HFFc6 (cell line): ENCODE results near the gene GRB10. TPM values are rescaled to one million over a fixed set of nuclear protein-coding genes. Genes with fewer than 3 reads are reported as not detected.

Source experiments
- DNase-seq: peaks from one replicate; pipeline ENCODE4 v3.0.0-alpha.2; 2018
- H3K27ac Mint-ChIP-seq: 2 replicates; pipeline ENCODE4 v1.8.0; 2020; ENCODE audit warnings: mild to moderate bottlenecking, mixed read lengths
- H3K27me3 Mint-ChIP-seq: 2 replicates; pipeline ENCODE4 v1.8.0; 2021; ENCODE audit warnings: mild to moderate bottlenecking, moderate library complexity, mixed read lengths; ENCODE audit not compliant: insufficient read depth
- H3K36me3 Mint-ChIP-seq: 2 replicates; pipeline ENCODE4 v1.8.0; 2021; ENCODE audit warnings: low read depth, mixed read lengths
- H3K4me1 Mint-ChIP-seq: 2 replicates; pipeline ENCODE4 v1.8.0; 2020; ENCODE audit warnings: low read depth, mixed read lengths
- H3K4me3 Mint-ChIP-seq: 2 replicates; pipeline ENCODE4 v1.8.0; 2020; ENCODE audit warnings: mild to moderate bottlenecking, moderate library complexity, mixed read lengths
- H3K9me3 Mint-ChIP-seq: 2 replicates; pipeline ENCODE4 v1.8.0; 2020; ENCODE audit warnings: mild to moderate bottlenecking, mixed read lengths
- total RNA-seq, 6 experiments: library from RNA; stranded (reverse); fragmentation: NEBNext Ultra II Directional; extraction: Animal tissue kit (Norgen Biotek cat#: 25700); gene quantifications; 2 replicates in 1 of 6; 3 replicates in 5 of 6; pipeline ENCODE4 v1.2.3, GENCODE V29; 2021
- TF ChIP-seq, protein P1 (sequence below): fragments of 200-600 bp; sonication (generic); IDR thresholded peaks from 2 replicates; pipeline ENCODE4 v1.5.0; 2021; ENCODE audit warnings: antibody characterized with exemption, mild to moderate bottlenecking

Gene GRB10
- total RNA-seq, 6 experiments from 2014 or later, result 13.6 to 17.8 (median 14.8) TPM

DNA sequence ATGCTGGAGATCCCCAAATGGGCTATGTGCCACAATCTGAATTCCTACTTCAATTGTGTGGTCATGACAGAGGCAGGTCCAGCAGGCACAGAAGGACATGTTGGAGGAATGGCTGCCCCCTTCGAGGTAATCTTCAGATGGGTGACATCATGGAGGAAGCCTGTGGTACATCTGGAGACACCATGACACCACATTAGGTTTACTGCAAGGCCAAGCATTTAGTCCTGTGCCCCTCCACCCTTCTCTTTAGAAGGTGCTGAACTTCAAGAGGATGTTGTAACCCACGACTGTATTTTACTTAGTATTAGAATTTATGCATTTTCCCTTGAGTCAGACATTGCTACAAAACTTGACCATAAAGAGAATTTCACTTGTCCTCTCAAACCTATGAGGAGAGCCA lies 142.4 kb downstream of the GRB10 start:
- H3K36me3 Mint-ChIP-seq, result peaks cover 9% of the 10 kb centered on the region
- H3K4me3 Mint-ChIP-seq, result no peak overlapping the region
- H3K4me1 Mint-ChIP-seq, result peaks cover 24% of the 10 kb centered on the region
- no peak for DNase-seq
- TF ChIP-seq, protein P1, sequence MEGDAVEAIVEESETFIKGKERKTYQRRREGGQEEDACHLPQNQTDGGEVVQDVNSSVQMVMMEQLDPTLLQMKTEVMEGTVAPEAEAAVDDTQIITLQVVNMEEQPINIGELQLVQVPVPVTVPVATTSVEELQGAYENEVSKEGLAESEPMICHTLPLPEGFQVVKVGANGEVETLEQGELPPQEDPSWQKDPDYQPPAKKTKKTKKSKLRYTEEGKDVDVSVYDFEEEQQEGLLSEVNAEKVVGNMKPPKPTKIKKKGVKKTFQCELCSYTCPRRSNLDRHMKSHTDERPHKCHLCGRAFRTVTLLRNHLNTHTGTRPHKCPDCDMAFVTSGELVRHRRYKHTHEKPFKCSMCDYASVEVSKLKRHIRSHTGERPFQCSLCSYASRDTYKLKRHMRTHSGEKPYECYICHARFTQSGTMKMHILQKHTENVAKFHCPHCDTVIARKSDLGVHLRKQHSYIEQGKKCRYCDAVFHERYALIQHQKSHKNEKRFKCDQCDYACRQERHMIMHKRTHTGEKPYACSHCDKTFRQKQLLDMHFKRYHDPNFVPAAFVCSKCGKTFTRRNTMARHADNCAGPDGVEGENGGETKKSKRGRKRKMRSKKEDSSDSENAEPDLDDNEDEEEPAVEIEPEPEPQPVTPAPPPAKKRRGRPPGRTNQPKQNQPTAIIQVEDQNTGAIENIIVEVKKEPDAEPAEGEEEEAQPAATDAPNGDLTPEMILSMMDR, result no peak
- no peak overlapping the region for H3K27ac Mint-ChIP-seq
- peaks cover 2% of the 10 kb centered on the region; the same call in 1 of the 2 replicates for H3K27me3 Mint-ChIP-seq
- H3K9me3 Mint-ChIP-seq, result 0 out of 2 replicates have a peak, but pooled peaks cover 7% of the 10 kb centered on the region

DNA sequence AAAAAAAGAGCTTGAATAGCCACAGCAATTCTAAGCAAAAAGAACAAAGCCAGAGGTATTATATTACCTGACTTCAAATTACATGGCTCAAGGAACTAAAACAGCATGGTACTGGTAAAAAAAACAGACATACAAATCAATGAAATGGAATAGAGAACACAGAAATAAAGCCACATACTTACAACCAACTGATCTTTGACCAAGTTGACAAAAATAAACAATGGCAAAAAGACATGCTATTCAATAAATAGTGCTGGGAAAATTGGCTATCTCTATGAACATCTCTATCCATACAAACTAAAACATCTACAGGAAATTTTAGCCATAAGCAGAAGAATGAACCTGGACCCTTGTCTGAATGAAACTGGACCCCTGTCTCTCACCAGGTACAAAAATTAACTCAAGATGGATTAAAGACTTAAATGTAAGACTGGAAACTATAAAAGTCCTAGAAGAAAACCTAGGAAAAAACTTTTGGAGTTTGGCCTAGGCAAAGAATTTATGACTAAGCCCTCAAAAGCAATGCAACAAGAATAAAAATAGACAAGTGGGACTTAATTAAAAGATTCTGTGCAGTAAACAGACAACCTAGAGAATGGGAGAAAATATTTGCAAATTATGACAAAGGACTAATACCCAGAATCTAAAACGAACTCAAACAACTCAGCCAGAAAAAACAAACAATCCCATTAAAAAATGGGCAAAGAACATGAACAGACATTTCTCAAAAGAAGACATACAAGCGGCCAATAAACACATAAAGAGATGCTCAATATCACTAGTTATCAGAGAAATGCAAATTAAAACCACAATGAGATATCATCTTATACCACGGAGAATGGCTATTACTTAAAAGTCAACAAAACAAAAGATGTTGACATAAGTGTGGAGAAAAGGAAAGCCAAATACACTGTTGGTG lies 144.7 kb downstream of the GRB10 start:
- peaks cover 3% of the 10 kb centered on the region; the same call in 1 of the 2 replicates for H3K27me3 Mint-ChIP-seq
- no peak overlapping the region for H3K4me3 Mint-ChIP-seq
- DNase-seq, result peak; percentile 31
- H3K36me3 Mint-ChIP-seq, result peaks cover 11% of the 10 kb centered on the region
- TF ChIP-seq, protein P1, result no peak
- 0 out of 2 replicates have a peak, but pooled peaks cover 8% of the 10 kb centered on the region for H3K9me3 Mint-ChIP-seq
- no peak overlapping the region for H3K27ac Mint-ChIP-seq
- H3K4me1 Mint-ChIP-seq, result peaks cover 33% of the 10 kb centered on the region

DNA sequence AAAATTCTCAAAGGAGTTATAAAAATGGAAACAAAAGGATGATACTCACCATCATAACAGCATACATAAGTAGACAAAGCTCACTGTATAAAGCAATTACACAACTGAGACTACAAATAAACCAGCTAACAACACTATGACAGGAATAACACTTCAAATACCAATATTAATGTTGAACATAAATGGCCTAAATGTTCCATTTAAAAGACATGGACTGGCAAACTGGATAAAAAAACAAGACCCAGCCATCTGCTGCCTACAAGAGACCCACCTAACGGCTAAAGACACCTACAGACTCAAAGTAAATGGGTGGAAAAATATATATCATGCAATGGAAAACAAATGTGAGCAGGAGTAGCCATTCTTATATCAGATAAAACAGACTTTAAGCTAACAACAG lies 148.3 kb downstream of the GRB10 start:
- H3K4me1 Mint-ChIP-seq, result peaks cover 35% of the 10 kb centered on the region
- no peak overlapping the region for H3K27ac Mint-ChIP-seq
- 0 out of 2 replicates have a peak, but pooled peaks cover 8% of the 10 kb centered on the region for H3K9me3 Mint-ChIP-seq
- no peak overlapping the region for H3K4me3 Mint-ChIP-seq
- TF ChIP-seq, protein P1, result no peak
- H3K27me3 Mint-ChIP-seq, result peaks cover 3% of the 10 kb centered on the region; the same call in 1 of the 2 replicates
- no peak for DNase-seq
- H3K36me3 Mint-ChIP-seq, result peaks cover 11% of the 10 kb centered on the region

DNA sequence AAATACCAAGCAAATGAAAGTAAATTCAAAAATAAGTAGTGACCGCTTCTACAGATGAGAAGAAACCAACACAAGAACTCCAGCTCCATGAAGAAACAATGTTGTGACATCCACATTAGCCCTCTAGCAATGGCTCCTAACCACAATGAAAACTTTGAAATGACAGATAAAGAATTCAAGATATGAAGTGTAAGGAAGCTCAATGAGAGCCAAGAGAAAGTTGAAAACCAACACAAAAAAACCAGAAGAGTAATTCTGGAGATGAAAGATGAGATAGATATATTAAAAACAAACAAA lies 149.3 kb downstream of the GRB10 start:
- Mint-ChIP-seq H3K27ac (no peak overlapping the region), H3K4me3 (no peak overlapping the region), H3K9me3 (0 out of 2 replicates have a peak, but pooled peaks cover 8% of the 10 kb centered on the region), H3K27me3 (peaks cover 3% of the 10 kb centered on the region; the same call in 1 of the 2 replicates), H3K4me1 (peaks cover 30% of the 10 kb centered on the region), H3K36me3 (peaks cover 11% of the 10 kb centered on the region)
- no peak for DNase-seq
- TF ChIP-seq, protein P1, result no peak

DNA sequence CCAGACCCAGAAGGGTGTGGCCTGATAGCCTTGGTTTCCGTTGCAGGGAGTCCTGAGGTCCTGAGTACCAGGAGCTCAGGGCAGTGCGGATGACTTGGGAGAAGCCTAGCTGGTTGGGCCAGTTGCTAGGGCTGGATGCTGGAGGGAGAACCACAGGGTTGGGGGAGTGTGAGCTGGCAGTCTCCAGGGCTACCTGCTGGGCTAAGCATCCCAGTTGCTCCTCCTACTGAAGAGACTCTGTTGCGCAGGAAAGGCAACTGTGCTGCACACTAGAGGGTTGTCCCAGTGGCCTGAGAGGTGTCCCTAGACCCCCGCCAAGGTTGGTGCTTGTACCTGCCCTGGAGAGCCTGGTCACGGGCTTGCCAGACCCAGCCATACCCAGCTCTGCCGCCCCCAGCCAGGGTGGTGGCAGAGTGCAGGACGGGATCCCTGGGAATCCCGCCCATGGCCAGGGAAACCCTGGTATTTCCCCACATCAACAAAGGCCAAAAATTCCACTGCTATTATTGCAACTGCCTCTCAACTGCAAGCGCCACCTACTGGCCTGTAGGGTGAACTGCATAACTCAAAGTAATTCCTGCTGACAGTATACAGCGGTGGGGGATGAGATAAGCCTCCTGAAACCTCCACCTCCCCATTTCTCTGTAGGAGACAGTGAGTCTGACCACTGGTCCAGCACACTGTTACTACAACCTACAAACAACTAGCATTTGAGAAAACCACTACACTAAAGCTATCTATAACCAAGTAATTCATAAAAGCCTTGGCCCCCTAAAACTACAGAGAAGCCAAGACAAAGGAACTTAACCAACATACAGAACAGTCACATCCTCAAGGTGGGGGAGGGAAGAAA lies 149.9 kb downstream of the GRB10 start:
- TF ChIP-seq, protein P1, result peak; percentile 97
- no peak overlapping the region; the same call in 1 of the 2 replicates for H3K4me3 Mint-ChIP-seq
- DNase-seq, result peak; percentile 61
- no peak overlapping the region for H3K27ac Mint-ChIP-seq
- peaks cover 24% of the 10 kb centered on the region for H3K4me1 Mint-ChIP-seq
- peaks cover 3% of the 10 kb centered on the region; the same call in 1 of the 2 replicates for H3K27me3 Mint-ChIP-seq
- peaks cover 11% of the 10 kb centered on the region for H3K36me3 Mint-ChIP-seq
- 0 out of 2 replicates have a peak, but pooled peaks cover 8% of the 10 kb centered on the region for H3K9me3 Mint-ChIP-seq
